Activated CD8-positive, alpha-beta memory T cell treated with anti-CD3 and anti-CD28 coated beads, Interleukin-2, amount 50 U/mL, for 4 hours (primary cell): ENCODE measurements around the gene UNCX.
A peak's percentile ranks its signal among the peaks of the same experiment; 100 is the strongest.

Source experiments
- DNase-seq: peaks from one replicate; pipeline ENCODE4 v3.0.0-alpha.2; 2020

The UNCX gene

GRCh38 chr7:1218541-1219165, 14.0 kb upstream of the UNCX start:
- DNase-seq, result no peak

- no peak for DNase-seq
Observed at GRCh38 chr7:1219498-1219897, 13.2 kb upstream of the UNCX start.

- no peak for DNase-seq
Observed at GRCh38 chr7:1220000-1220726, 12.5 kb upstream of the UNCX start.

GRCh38 chr7:1220977-1221745, 11.5 kb upstream of the UNCX start:
- no peak for DNase-seq

GRCh38 chr7:1223196-1223981, 9.3 kb upstream of the UNCX start:
- DNase-seq, result no peak

GRCh38 chr7:1224086-1224716, 8.5 kb upstream of the UNCX start:
- no peak for DNase-seq

- no peak for DNase-seq
Observed at GRCh38 chr7:1225030-1225429, 7.6 kb upstream of the UNCX start.

- peak; percentile 57 for DNase-seq
Observed at GRCh38 chr7:1225441-1226185, 7.1 kb upstream of the UNCX start.

GRCh38 chr7:1226186-1226901, 6.3 kb upstream of the UNCX start:
- DNase-seq, result no peak

- DNase-seq, result no peak
Observed at GRCh38 chr7:1227071-1227804, 5.4 kb upstream of the UNCX start.

GRCh38 chr7:1227814-1228544, 4.7 kb upstream of the UNCX start:
- DNase-seq, result no peak

- DNase-seq, result no peak
Observed at GRCh38 chr7:1228545-1229201, 4.0 kb upstream of the UNCX start.

GRCh38 chr7:1229202-1229947, 3.3 kb upstream of the UNCX start:
- DNase-seq, result no peak

GRCh38 chr7:1229956-1230355, 2.7 kb upstream of the UNCX start:
- no peak for DNase-seq

- DNase-seq, result no peak
Observed at GRCh38 chr7:1230411-1231213, 2.1 kb upstream of the UNCX start.

GRCh38 chr7:1231214-1232102, 1.2 kb upstream of the UNCX start:
- DNase-seq, result no peak

GRCh38 chr7:1232103-1232466, 587 bp upstream of the UNCX start:
- DNase-seq, result no peak
